SK-N-SH (cell line): ENCODE results near the gene OR1I1. TPM values are rescaled to one million over a fixed set of nuclear protein-coding genes. Genes with fewer than 3 reads are reported as not detected.

Experiments
- CTCF ChIA-PET: fragments of 300-600, 350-600 bp; formaldehyde crosslinking; extraction: SDS; loops from one replicate; lab custom pipeline; 2021; lab: Yijun Ruan, JAX
- POLR2A ChIA-PET: fragments of 350-600 bp; sonication (Branson Sonifier 250); formaldehyde crosslinking; extraction: SDS; loops from one replicate; lab custom pipeline; 2020; ENCODE audit warnings: antibody characterized with exemption, inconsistent platforms; lab: Yijun Ruan, JAX
- DNase-seq: peaks from one replicate; pipeline ENCODE4 v3.0.0; 2012
- H2AFZ ChIP-seq: fragments of 200-600 bp; sonication (generic); 2 replicates; pipeline ENCODE4 v1.8.1; 2016; ENCODE audit warnings: antibody characterized with exemption, mild to moderate bottlenecking, low read depth
- H3F3A ChIP-seq: fragments of 200-600 bp; sonication (generic); replicated peaks from 2 replicates; pipeline ENCODE3; 2016; ENCODE audit warnings: antibody characterized with exemption, mild to moderate bottlenecking; ENCODE audit not compliant: insufficient read depth
- H3K27ac ChIP-seq, 2 experiments: fragments of 200-500 bp in 1 of 2; fragments of 200-600 bp in 1 of 2; sonication (Bioruptor generic) in 1 of 2; sonication (generic), shearing (Covaris generic) in 1 of 2; 2 replicates each; pipeline versions ENCODE4 v1.5.1 to v1.6.1; 2014 to 2016; ENCODE audit warnings: low read depth in 2 of 2, inconsistent platforms in 1 of 2, low read length in 1 of 2, mild to moderate bottlenecking in 1 of 2, mixed read lengths in 1 of 2
- H3K27me3 ChIP-seq: fragments of 200-600 bp; sonication (generic), shearing (Covaris generic); 2 replicates; pipeline ENCODE4 v1.6.1; 2016; ENCODE audit warnings: mixed run types; ENCODE audit not compliant: insufficient read depth
- H3K36me3 ChIP-seq, 2 experiments: fragments of 200-500 bp in 1 of 2; fragments of 200-600 bp in 1 of 2; sonication (Bioruptor generic) in 1 of 2; sonication (generic) in 1 of 2; replicated peaks in 1 of 2; 2 replicates each; pipeline versions ENCODE3 to v1.5.1; 2014 to 2016; ENCODE audit warnings: low read length in 1 of 2, mild to moderate bottlenecking in 1 of 2; ENCODE audit not compliant: insufficient read depth in 2 of 2, control insufficient read depth in 1 of 2
- H3K4me1 ChIP-seq, 2 experiments: fragments of 200-500 bp in 1 of 2; fragments of 200-600 bp in 1 of 2; sonication (Bioruptor generic) in 1 of 2; sonication (generic), shearing (Covaris generic) in 1 of 2; 2 replicates each; pipeline versions ENCODE4 v1.5.1 to v1.6.1; 2014 to 2016; ENCODE audit warnings: low read depth in 1 of 2, low read length in 1 of 2, mixed run types in 1 of 2; ENCODE audit not compliant: insufficient read depth in 2 of 2, control insufficient read depth in 1 of 2
- H3K4me2 ChIP-seq: fragments of 200-600 bp; sonication (generic), shearing (Covaris generic); 2 replicates; pipeline ENCODE4 v1.6.1; 2017; ENCODE audit warnings: mixed run types
- H3K4me3 ChIP-seq, 2 experiments: fragments of 200-500 bp in 1 of 2; fragments of 200-600 bp in 1 of 2; sonication (Bioruptor generic) in 1 of 2; sonication (generic), shearing (Covaris generic) in 1 of 2; 2 replicates each; pipeline versions ENCODE4 v1.5.1 to v1.8.1; 2014 to 2016; ENCODE audit warnings: low read depth in 2 of 2, inconsistent platforms in 1 of 2, low read length in 1 of 2, mild to moderate bottlenecking in 1 of 2, mixed read lengths in 1 of 2, moderate library complexity in 1 of 2
- H3K79me2 ChIP-seq: fragments of 200-600 bp; sonication (generic); 2 replicates; pipeline ENCODE4 v1.8.1; 2017; ENCODE audit warnings: mild to moderate bottlenecking; ENCODE audit not compliant: insufficient read depth
- H3K9ac ChIP-seq: fragments of 200-600 bp; sonication (generic); 2 replicates; pipeline ENCODE4 v1.6.1; 2017; ENCODE audit warnings: mixed run types
- H3K9me2 ChIP-seq: fragments of 200-600 bp; sonication (generic); 2 replicates; pipeline ENCODE4 v1.6.1; 2017; ENCODE audit warnings: mixed run types
- H3K9me3 ChIP-seq: fragments of 200-600 bp; sonication (generic); 2 replicates; pipeline ENCODE4 v1.6.1; 2017; ENCODE audit warnings: mixed run types, mild to moderate bottlenecking, moderate library complexity
- H4K20me1 ChIP-seq: fragments of 200-600 bp; sonication (generic); 2 replicates; pipeline ENCODE4 v1.6.1; 2017; ENCODE audit warnings: mild to moderate bottlenecking, mixed run types; ENCODE audit not compliant: insufficient read depth
- CHD2 ChIP-seq: fragments of 150-350 bp; IDR thresholded peaks from 2 replicates; pipeline ENCODE4 v1.6.1; 2018; ENCODE audit warnings: low read length; ENCODE audit not compliant: partially characterized antibody
- CTCF ChIP-seq: fragments of 200-600 bp; sonication (generic); IDR thresholded peaks from 2 replicates; pipeline ENCODE4 v1.6.1; 2017; ENCODE audit warnings: antibody characterized with exemption, mild to moderate bottlenecking, moderate library complexity
- FOXJ3 ChIP-seq: sonication (generic); formaldehyde crosslinking; IDR thresholded peaks from 2 replicates; pipeline ENCODE4 v1.5.1; 2020; ENCODE audit warnings: mild to moderate bottlenecking, missing genetic modification reagents
- JUND ChIP-seq: IDR thresholded peaks from 2 replicates; pipeline ENCODE4 v1.4.0; 2012
- MEF2A ChIP-seq: IDR thresholded peaks from 2 replicates; pipeline ENCODE4 v1.4.0; 2012; ENCODE audit warnings: low read depth, borderline replicate concordance
- MXI1 ChIP-seq: IDR thresholded peaks from 2 replicates; pipeline ENCODE4 v1.6.1; 2012; ENCODE audit warnings: mild to moderate bottlenecking, low read depth, low read length, improper control_type of control experiment
- NFIC ChIP-seq: IDR thresholded peaks from 2 replicates; pipeline ENCODE4 v1.4.0; 2012; ENCODE audit warnings: borderline replicate concordance
- RAD21 ChIP-seq: IDR thresholded peaks from 2 replicates; pipeline ENCODE4 v1.6.1; 2012; ENCODE audit warnings: mild to moderate bottlenecking, low read length
- RCOR1 ChIP-seq: fragments of 150-350 bp; IDR thresholded peaks from 2 replicates; pipeline ENCODE4 v1.6.1; 2017; ENCODE audit warnings: antibody characterized with exemption, low read length
- REST ChIP-seq: IDR thresholded peaks from 2 replicates; pipeline ENCODE4 v1.6.1; 2012; ENCODE audit warnings: mild to moderate bottlenecking, low read depth, low read length, moderate library complexity
- RFX5 ChIP-seq: IDR thresholded peaks from 2 replicates; pipeline ENCODE4 v1.6.1; 2012; ENCODE audit warnings: mild to moderate bottlenecking, improper control_type of control experiment, low read length
- SIN3A ChIP-seq: IDR thresholded peaks from 2 replicates; pipeline ENCODE4 v1.6.1; 2012; ENCODE audit warnings: low read depth, mild to moderate bottlenecking, low read length, moderate library complexity, borderline replicate concordance
- SMC3 ChIP-seq: IDR thresholded peaks from 2 replicates; pipeline ENCODE4 v1.6.1; 2012; ENCODE audit warnings: low read depth, low read length, improper control_type of control experiment
- YY1 ChIP-seq: IDR thresholded peaks from 2 replicates; pipeline ENCODE4 v1.4.0; 2012; ENCODE audit warnings: low read depth, mild to moderate bottlenecking
- ZBTB33 ChIP-seq: IDR thresholded peaks from 2 replicates; pipeline ENCODE4 v1.4.0; 2012; ENCODE audit warnings: low read depth, borderline replicate concordance
- WGBS: methylation state at CpG from one replicate; pipeline ENCODE4 v1.1.6; 2017; ENCODE audit warnings: low lambda C conversion rate; 5-methylcytosine and 5-hydroxymethylcytosine counted together
- polyA plus RNA-seq, 3 experiments: library from polyadenylated mRNA; depleted of rRNA; stranded (reverse); fragments of >200 nt; gene quantifications; 2 replicates each; pipeline ENCODE4 v1.2.3, GENCODE V29; 2012
- TF ChIP-seq, protein P1 (sequence below): fragments of 150-350 bp; IDR thresholded peaks from 2 replicates; pipeline ENCODE4 v1.6.1; 2016; ENCODE audit warnings: mild to moderate bottlenecking, low read depth, low read length
- TF ChIP-seq, protein P2 (sequence below): IDR thresholded peaks from 2 replicates; pipeline ENCODE4 v1.4.0; 2012; ENCODE audit warnings: low read depth, borderline replicate concordance

Gene OR1I1
- polyA plus RNA-seq, 1 of the 3 experiments (the other 2 are of a cell fraction), result not detected

DNA sequence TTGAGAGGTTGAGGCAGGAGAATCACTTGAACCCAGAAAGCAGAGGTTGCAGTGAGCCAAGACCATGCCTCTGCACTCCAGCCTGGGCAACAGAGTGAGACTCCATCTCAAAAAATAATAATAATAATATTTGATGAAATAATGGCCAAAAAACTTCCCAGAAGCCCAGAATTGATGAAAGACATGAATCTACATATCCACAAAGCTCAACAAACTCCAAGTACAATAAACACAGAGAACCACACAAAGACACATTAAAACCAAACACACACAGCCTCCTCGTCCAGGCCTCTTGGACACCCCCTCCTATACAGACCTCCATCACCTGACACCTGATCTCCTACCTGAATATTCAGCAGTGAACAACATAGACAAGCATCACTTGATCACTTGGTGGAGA, 22.0 kb downstream of the OR1I1 start:
- Histone ChIP-seq H3K36me3 (peaks cover 0 to under 1% of the 10 kb centered on the region in 2 experiments), H3K27me3 (peaks cover 4% of the 10 kb centered on the region; the same call in 1 of the 2 replicates), H3K4me2 (no peak overlapping the region), H3K4me1 (peaks cover 0 to 9% of the 10 kb centered on the region in 2 experiments; a peak in 1 of 4 replicates), H3K27ac (no peak overlapping the region), H2AFZ (no peak overlapping the region), H3K9ac (no peak overlapping the region), H3F3A (no peaks in the 10 kb centered on the region), H3K9me3 (no peaks in the 10 kb centered on the region), H3K79me2 (peaks cover 18% of the 10 kb centered on the region), H3K9me2 (no peaks in the 10 kb centered on the region), H4K20me1 (no peaks in the 10 kb centered on the region), H3K4me3 (no peak overlapping the region)
- ChIA-PET POLR2A (no interaction called here), CTCF (interaction anchor here (3.2 kb wide), 1 partner anchor 12 kb away, joined by 13 read pairs; no protein-coding TSS in a partner anchor)
- DNase-seq, result no peak
- TF ChIP-seq ZBTB33 (no peak), REST (no peak), SIN3A (no peak), RFX5 (no peak), SMC3 (no peak), FOXJ3 (no peak), NFIC (no peak), CHD2 (no peak)
- TF ChIP-seq, protein P1, sequence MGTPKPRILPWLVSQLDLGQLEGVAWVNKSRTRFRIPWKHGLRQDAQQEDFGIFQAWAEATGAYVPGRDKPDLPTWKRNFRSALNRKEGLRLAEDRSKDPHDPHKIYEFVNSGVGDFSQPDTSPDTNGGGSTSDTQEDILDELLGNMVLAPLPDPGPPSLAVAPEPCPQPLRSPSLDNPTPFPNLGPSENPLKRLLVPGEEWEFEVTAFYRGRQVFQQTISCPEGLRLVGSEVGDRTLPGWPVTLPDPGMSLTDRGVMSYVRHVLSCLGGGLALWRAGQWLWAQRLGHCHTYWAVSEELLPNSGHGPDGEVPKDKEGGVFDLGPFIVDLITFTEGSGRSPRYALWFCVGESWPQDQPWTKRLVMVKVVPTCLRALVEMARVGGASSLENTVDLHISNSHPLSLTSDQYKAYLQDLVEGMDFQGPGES, result no peak
- 0% methylated on average over 1 of the region's 1 CpG for WGBS

GRCh38 chr19:15104411-15104810, 22.4 kb downstream of the OR1I1 start:
- H3K9me2 ChIP-seq, result no peaks in the 10 kb centered on the region
- 0% methylated on average over 1 of the region's 1 CpG for WGBS
- no peaks in the 10 kb centered on the region for H3F3A ChIP-seq
- no peak for DNase-seq
- TF ChIP-seq RAD21, result no peak
- TF ChIP-seq JUND, result no peak
- no peak for TF ChIP-seq MEF2A
- TF ChIP-seq, protein P2, sequence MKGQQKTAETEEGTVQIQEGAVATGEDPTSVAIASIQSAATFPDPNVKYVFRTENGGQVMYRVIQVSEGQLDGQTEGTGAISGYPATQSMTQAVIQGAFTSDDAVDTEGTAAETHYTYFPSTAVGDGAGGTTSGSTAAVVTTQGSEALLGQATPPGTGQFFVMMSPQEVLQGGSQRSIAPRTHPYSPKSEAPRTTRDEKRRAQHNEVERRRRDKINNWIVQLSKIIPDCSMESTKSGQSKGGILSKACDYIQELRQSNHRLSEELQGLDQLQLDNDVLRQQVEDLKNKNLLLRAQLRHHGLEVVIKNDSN, result no peak
- TF ChIP-seq FOXJ3, result no peak
- no peak for TF ChIP-seq SMC3
- TF ChIP-seq MXI1, result no peak
- TF ChIP-seq RCOR1, result no peak
- TF ChIP-seq CTCF, result no peak
- TF ChIP-seq YY1, result no peak
- H3K79me2 ChIP-seq, result peaks cover 22% of the 10 kb centered on the region
- H3K36me3 ChIP-seq, result peaks cover 2 to 4% of the 10 kb centered on the region in 2 experiments
- H3K4me3 ChIP-seq, result no peak overlapping the region
- H3K27ac ChIP-seq, result no peak overlapping the region
- POLR2A ChIA-PET, result no interaction called here
- no peak overlapping the region for H2AFZ ChIP-seq
- H3K4me1 ChIP-seq, result peaks cover 0 to 9% of the 10 kb centered on the region in 2 experiments; a peak in 1 of 4 replicates
- CTCF ChIA-PET, result interaction anchor here (3.2 kb wide), 1 partner anchor 12 kb away, joined by 13 read pairs; no protein-coding TSS in a partner anchor
- no peak overlapping the region for H3K4me2 ChIP-seq
- H3K9ac ChIP-seq, result no peak overlapping the region
- H3K27me3 ChIP-seq, result peaks cover under 1% of the 10 kb centered on the region; the same call in 1 of the 2 replicates
- H4K20me1 ChIP-seq, result no peaks in the 10 kb centered on the region
- no peaks in the 10 kb centered on the region for H3K9me3 ChIP-seq
